NOMO-1 (cell line): Measurements from ENCODE around the gene RNF215.

Experiments used
- DNase-seq, 2 experiments: peaks; one replicate each; lab custom pipeline; 2025; ENCODE audit not compliant: unreplicated experiment in 2 of 2; lab: John Stamatoyannopoulos, UW

RNF215 gene

DNA sequence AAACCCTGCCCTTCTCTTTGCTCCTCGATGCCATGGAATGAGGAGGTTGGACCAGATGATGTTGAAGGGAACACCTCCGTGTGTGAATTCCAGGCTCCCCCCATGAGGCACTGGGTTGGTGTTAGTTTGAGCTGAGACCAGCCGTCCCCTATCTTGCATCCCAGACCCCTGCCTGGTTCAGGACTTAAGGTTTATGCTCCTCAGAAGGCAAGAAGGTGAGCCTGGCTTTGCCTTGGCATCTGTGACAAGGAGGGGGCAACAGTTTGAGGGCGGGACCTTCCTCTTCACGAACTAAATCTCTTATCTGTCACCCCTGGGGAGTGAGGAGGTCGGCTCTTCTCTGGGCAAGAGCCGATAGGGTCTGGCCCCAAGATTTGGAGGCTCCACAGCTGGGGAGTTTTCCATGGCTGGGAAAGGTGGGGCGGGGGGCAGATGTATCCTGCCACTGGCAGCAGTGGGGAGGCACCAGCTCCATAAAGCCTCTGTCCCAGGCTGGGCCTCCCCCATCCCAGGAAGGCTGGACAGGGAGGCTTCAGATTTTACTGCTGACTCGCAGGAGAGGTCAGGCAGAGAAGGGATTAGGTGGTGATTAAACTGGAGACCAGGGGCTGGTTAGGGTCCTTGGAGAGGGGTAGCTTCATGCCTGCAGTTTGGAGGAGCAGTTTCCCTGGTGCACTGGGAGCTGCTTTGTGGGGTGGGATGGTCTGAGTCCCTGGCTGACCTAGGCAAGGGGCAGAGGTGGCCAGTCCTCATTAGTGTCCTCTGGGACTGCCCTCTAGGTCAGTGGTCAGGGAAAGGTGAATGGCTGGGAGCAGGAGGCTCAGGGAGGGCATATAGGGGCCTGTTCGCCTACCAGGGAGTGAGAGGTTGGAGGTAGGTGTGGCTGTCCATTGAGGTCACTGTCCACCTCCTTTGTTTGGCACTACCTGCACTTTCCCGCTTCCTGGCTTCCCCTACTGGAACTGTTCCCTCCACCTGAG lies 10.7 kb upstream of the RNF215 start:
- DNase-seq: no peak

- DNase-seq: peak in 1 of 2 experiments; percentile 4
These were observed 9.9 kb upstream of the RNF215 start, which contains the start of gene SEC14L2 for GRCh38 chr22:30396871-30397655. Gene SEC14L2 (plus strand): TSS chr22:30397018. CDS start chr22:30397117, 99 bp downstream.

GRCh38 chr22:30393885-30394284 lies 6.7 kb upstream of the RNF215 start:
- DNase-seq: no peak

DNA sequence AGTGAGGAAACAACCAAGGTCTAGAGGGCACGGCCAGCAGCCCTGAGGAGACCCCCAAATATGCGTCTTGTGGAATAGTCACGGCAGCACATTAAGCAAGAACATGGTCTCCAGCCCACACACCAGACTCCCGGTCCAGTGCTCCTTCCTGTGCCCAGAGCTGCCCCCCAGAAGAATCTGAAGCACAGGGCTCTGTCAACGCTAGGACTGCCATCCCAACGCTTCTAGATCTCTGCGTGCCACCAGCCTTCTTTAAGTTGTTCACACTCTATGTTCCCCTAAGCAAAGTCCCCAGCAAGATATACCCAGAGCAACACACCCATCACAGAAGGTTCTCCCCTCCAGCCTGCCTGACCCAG lies 6.1 kb upstream of the RNF215 start:
- DNase-seq: no peak

DNA sequence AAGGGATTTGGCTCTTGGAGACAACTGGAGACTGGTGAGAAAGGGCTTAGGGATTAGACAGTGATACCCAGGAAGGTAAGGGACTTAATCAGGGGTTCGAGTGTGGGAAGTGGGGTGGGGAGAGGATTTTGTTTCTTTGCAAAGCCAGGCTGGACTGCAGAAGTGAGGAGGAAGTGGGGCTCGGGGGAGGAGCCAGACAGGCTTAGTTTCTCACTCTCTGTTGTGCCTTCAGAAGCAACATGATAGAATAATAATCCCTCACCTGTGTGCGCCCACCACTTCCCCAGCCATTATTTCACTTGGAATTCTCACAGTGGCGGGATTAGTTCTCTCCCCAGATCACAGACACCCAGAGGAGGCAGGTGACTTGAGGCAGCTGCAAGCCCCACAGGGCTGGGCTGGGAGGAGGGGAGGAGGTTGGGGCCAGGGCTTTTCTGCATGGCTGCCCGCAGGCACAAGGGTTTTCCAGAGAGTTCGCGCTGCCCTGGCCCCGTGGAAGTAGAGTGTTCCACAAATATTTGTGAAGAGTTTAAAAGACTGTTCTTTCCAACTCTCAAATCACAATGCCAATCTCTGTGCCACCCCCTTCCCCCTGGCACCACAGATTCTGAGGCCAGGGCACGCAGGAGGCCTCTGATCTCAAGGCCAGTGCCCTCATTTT lies 5.6 kb upstream of the RNF215 start:
- DNase-seq: no peak

- peak; percentile 53 to 68 for DNase-seq
These were observed 3.9 kb upstream of the RNF215 start for GRCh38 chr22:30390974-30391691.

GRCh38 chr22:30386608-30386959 lies 627 bp downstream of the RNF215 start:
- no peak for DNase-seq

GRCh38 chr22:30385942-30386341 lies 1.3 kb downstream of the RNF215 start:
- no peak for DNase-seq

DNA sequence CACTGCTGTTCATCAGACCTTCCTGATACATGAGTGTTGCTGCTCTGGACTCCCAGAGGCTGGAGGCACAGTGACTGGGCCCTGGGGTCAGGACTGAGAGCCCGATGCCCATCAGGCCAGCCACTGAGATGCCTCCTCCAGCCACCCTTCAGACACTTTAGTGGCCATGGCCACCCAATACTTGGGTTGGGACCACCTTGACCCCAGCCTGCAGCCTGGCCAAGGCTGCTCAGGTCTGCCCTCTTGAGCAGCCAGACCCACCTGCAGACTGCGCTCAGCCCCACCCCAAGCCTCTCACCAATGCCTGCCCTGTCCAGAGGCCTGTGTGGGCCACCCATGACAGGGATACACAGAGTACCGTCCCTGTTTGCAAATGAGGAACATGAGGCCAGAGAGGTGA lies 4.2 kb downstream of the RNF215 start:
- DNase-seq: no peak

DNA sequence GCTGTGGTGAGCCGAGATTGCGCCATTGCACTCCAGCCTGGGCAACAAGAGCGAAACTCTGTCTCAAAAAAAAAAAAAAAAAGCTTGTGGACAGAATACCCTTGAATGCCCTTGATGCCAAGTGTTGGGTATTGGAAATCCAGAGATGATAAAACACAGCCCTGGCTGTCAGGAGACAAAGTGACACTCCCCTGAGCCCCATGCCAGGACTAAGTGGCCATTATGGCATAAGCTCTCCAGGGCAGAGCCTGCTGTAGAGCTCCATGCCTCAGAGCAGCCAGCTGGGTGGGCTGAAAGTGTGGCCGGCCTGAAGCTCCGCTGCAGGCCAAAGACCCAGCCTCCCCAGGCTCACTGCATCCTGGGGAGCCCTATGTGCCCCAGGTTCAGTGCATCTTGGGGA lies 4.9 kb downstream of the RNF215 start:
- DNase-seq: no peak

DNA sequence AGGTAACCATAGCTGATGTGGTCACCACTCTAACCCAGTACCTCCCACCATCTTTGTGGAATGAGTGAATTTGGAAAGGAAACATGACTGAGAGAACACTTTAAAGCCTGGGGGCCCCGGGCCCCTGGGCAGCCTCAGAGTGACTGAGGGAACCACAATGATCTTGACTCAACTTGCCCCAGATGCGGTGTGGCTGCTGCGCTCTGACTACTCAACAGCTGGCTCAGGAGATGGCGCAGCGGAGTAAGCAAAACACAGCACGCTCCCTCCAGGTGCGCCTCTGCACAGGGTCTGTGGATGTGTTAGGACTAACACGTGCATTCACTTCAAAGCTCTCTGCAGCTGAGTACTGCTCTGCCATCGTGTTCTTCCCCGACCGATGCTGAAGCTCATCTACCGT lies 5.9 kb downstream of the RNF215 start:
- DNase-seq: no peak

GRCh38 chr22:30380011-30380410 lies 7.2 kb downstream of the RNF215 start:
- DNase-seq: no peak

DNA sequence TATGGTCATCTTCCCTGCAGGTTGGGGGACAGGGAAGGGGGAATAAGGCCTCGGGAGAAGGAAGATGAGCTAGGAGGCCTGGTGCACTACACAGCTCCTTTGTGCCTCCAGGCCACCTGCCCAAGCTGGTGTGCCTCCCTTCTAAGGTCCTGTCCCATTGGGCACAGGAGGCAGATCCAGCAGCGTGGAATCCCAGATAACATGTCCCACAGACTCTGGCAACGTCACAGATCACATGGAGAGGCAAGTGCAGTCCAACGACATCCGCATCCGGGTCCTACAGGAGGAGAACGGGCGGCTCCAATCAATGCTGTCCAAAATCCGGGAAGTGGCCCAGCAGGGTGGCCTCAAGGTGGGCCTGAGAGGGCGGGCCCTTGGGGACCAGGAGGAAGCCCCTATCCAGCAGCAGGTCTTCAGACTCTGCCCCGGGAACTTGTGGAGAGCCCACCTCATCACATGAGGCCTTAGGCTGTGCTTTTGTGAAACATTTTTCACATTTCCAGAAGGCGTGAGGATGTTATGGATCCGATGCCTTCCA lies 11.8 kb downstream of the RNF215 start:
- no peak for DNase-seq

- no peak for DNase-seq
These were observed 13.6 kb downstream of the RNF215 start for GRCh38 chr22:30373331-30374325.

GRCh38 chr22:30372915-30373314 lies 14.3 kb downstream of the RNF215 start:
- peak; percentile 68 to 88 for DNase-seq

- DNase-seq: no peak
These were observed 15.2 kb downstream of the RNF215 start for GRCh38 chr22:30371981-30372380.

DNA sequence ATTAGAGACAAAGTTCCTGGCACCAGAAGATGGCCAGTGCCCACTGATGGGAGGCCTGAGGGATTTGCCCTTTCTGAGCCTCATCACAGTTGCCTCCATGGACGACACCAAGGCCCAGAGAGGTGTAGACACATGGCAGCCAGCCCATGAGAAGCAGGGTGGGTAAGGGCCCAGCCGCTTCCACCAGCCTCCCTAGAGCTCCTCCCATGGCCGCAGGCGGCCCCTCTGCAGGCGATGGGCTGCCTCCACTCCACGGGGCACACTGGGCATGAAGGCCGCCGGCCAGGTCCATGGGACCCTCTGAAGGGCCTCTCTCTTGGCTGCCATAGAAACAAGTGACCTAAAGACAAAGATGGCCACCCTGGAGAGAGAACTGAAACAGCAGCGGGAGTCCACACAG lies 15.9 kb downstream of the RNF215 start:
- no peak for DNase-seq

DNA sequence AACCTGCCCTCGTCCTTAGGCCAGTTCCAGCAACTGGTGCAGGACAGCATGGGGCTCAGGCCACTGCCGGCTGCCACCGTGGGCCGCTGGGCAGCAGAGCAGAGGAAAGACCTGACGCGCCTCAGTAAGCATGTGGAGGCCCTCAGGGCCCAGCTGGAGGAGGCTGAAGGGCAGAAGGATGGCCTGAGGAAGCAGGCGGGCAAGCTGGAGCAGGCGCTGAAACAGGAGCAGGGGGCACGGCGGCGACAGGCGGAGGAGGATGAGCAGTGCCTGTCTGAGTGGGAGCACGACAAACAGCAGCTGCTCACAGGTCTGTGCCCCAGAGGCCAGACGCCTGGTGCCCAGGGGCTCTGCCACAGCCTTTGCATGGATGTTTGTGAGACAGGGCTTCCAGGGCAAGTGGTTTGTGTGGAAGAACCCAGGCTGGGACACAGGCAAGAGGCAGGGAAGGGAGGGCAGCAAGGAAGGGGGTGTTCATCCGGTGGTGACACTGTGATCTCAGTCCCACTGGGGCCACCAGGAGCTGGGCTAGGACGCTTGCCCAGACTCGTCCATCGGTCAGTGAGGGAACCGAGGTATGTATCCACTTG lies 16.5 kb downstream of the RNF215 start:
- no peak for DNase-seq

DNA sequence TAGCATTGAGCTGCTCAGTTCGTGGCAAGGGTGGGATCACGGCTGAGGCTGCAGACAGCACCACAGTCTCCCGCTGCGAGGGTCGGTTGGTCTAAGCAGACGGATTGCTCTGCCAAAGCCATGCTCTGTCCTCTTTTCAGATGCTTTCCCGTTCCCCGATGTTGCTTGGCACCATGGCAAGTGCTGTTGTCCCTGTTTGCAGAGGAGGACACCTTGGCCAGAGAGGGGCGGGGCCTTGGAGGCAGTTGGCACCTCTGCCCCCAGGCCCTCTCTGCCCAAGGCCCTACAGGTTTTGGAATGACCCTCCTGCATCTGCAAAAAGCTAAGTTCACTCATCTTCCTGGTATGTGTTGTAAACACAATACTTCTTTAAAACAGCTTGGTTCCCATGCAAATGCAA lies 18.8 kb downstream of the RNF215 start:
- no peak for DNase-seq
